Activated CD8-positive, alpha-beta memory T cell treated with anti-CD3 and anti-CD28 coated beads, Interleukin-2, amount 10 ng/mL, durations not matched to agents 7 days and 5 days (primary cell): Measurements from ENCODE around the gene UBE2L3. TPM values are rescaled to one million over a fixed set of nuclear protein-coding genes. Genes with fewer than 3 reads are reported as not detected.
A peak's percentile ranks its signal among the peaks of the same experiment; 100 is the strongest.
"Not testable (repeated sequence)": the region's sequence is repeated elsewhere in the genome, so short reads cannot be mapped to it uniquely, and the experiment has no call there.

ENCODE experiments used
- ATAC-seq: fragments of 150-1000 bp; cut with Tn5 transposase; one replicate; pipeline ENCODE4 v1.10.0; 2021; ENCODE audit warnings: moderate library complexity
- CTCF ChIA-PET: fragments of 350-600 bp; sonication (Branson Sonifier 250); formaldehyde crosslinking; loops from one replicate; lab custom pipeline; 2021; ENCODE audit warnings: antibody characterized with exemption; lab: Charles Lee
- DNase-seq: peaks from one replicate; pipeline ENCODE4 v3.0.0-alpha.2; 2020
- H3K27ac Mint-ChIP-seq: one replicate; pipeline ENCODE4 v1.8.0; 2021; ENCODE audit warnings: mild to moderate bottlenecking, mixed read lengths
- H3K27me3 Mint-ChIP-seq: one replicate; pipeline ENCODE4 v1.8.0; 2021; ENCODE audit warnings: mixed read lengths
- H3K36me3 Mint-ChIP-seq: one replicate; pipeline ENCODE4 v1.8.0; 2021; ENCODE audit warnings: mild to moderate bottlenecking, mixed read lengths
- H3K4me1 Mint-ChIP-seq: one replicate; pipeline ENCODE4 v1.8.0; 2021; ENCODE audit warnings: mixed read lengths
- H3K4me3 Mint-ChIP-seq: one replicate; pipeline ENCODE4 v1.8.0; 2021; ENCODE audit warnings: mild to moderate bottlenecking, moderate library complexity, mixed read lengths
- H3K9me3 Mint-ChIP-seq: one replicate; pipeline ENCODE4 v1.8.0; 2022; ENCODE audit warnings: low read depth, mixed read lengths
- total RNA-seq, 2 experiments: library from RNA; stranded (reverse); gene quantifications; one replicate each; pipeline ENCODE4 v1.2.3, GENCODE V29; 2021

Gene UBE2L3
- total RNA-seq, result 10 to 100 TPM; 57.3 to 67.8 TPM

- DNase-seq, result peak; percentile 91
- Mint-ChIP-seq H3K27ac (peak within 1 kb of the TSS; percentile 93), H3K36me3 (peaks cover 22% of the 10 kb centered on the region), H3K4me1 (peaks cover 40% of the 10 kb centered on the region), H3K4me3 (peak within 1 kb of the TSS; percentile 97), H3K27me3 (no peaks in the 10 kb centered on the region), H3K9me3 (no peaks in the 10 kb centered on the region)
- ATAC-seq, result peak; percentile 72
- CTCF ChIA-PET, result interaction anchor here (0.9 to 4.4 kb wide), 3 partner anchors 50 to 74 kb away, joined by 4 to 27 read pairs (median 20); partner anchors contain the start of genes SDF2L1 and YDJC
These were observed at the start of gene UBE2L3 for GRCh38 chr22:21567456-21568346. Gene UBE2L3, plus strand, starts transcription at chr22:21567714. Its CDS starts 31 bp downstream, at chr22:21567745.

GRCh38 chr22:21526705-21527500 is 40.6 kb upstream of the UBE2L3 start:
- CTCF ChIA-PET, H3K36me3 Mint-ChIP-seq, H3K4me3 Mint-ChIP-seq, H3K27ac Mint-ChIP-seq, DNase-seq, H3K4me1 Mint-ChIP-seq, ATAC-seq, H3K27me3 Mint-ChIP-seq, H3K9me3 Mint-ChIP-seq: not testable (repeated sequence)

GRCh38 chr22:21531525-21531924 is 36.0 kb upstream of the UBE2L3 start:
- H3K27me3 Mint-ChIP-seq, DNase-seq, ATAC-seq, H3K36me3 Mint-ChIP-seq, CTCF ChIA-PET, H3K4me3 Mint-ChIP-seq, H3K27ac Mint-ChIP-seq, H3K9me3 Mint-ChIP-seq, H3K4me1 Mint-ChIP-seq: not testable (repeated sequence)

DNA sequence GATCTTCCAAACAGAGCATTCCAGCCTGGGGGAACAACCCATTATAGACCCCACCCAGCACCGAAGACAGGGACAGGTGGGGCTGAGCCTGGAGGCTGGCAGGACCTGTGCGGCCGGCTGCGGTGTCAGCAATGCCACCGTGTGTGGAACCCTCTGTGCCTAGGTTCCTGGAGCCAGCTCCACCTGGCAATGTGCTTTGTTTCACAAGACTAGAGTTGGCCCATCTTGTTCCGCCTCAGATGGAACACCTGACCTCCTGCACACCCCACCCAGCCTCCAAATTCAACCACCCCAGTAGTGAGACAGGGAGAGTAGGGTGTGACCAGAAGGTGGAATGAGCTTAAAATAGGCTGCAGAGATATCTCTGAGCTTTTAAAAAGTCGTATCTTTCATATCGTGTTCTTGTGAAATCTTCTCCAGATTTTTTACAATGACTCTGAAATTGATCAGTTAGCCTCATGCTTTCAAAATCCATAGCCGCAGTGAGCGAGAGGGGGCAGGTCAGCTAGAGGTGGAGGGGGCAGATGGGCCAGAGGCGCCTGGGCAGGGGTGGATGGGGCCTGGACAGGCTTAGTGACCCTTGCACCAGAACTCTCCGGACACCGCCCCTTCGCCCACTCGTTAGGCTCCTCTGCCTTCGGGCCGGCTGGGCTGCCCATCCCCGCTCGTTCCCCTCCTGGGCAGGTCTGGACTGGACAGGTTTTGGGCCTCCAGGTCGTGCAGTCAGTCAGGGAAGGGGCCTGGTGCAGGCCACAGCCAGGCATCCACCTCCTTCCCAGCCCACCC is 34.5 kb upstream of the UBE2L3 start:
- H3K36me3 Mint-ChIP-seq, DNase-seq, CTCF ChIA-PET, H3K9me3 Mint-ChIP-seq, H3K4me1 Mint-ChIP-seq, H3K4me3 Mint-ChIP-seq, ATAC-seq, H3K27me3 Mint-ChIP-seq, H3K27ac Mint-ChIP-seq: not testable (repeated sequence)

DNA sequence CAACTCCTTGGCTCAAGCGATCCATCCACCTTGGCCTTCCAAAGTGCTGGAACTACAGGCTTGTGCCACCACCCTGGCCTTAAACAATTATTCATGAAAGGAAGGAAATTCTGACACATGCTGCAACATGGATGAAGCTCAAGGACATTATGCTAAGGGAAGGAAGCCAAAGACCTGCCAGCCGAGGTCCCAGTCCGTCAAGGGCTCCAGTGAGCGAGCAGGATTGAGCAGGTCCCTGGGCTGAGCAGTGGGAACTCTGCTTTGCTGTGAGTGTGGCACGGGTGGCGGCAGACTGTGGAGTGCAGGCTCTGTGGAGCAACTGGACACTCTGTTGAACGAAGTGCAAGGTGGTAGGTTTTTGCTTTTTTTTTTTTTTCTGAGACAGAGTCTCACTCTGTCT is 27.7 kb upstream of the UBE2L3 start:
- DNase-seq, H3K4me3 Mint-ChIP-seq, H3K4me1 Mint-ChIP-seq, H3K27ac Mint-ChIP-seq, ATAC-seq, H3K27me3 Mint-ChIP-seq, CTCF ChIA-PET, H3K9me3 Mint-ChIP-seq, H3K36me3 Mint-ChIP-seq: not testable (repeated sequence)

DNA sequence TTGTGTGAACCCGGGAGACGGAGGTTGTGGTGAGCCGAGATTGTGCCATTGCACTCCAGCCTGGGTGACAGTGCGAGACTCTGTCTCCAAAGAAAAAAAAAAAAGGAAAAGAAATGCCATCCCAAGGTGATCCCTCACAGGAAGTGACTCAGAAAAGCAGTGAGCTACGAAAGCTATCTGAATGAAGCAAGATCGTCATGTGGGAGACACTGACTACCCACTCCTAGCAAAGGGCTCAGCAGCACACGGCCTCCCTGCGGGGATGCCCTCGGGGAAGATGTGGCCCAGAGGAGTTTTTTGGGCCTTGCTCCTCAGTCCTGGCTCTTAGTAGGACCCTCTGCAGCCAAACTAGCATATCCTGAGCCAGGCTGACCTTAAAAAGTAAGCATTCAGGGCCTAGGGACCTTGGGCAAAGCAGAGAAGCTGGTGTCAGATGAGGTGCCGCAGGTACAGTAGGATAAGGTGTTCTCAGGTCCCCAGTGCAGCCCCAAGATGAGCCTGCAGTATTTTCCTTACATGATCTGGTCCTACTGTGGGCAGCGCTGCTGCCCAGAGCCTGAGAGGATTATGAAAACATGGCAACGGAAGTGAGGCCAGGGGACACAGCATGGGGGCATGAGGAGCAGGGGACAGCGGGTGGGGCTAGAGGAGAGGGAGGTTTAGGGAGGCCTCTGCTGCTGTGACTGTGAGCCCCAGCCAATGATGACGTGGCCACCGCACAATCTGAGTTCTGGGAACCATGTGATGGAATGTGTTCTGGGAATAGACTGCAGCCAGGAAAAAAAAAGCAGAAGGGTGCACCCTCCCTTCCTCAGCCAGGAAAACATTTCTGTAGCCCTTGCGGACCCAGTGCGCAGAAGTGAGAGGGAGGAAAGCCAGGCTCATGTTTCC is 22.8 kb upstream of the UBE2L3 start:
- H3K9me3 Mint-ChIP-seq, H3K4me3 Mint-ChIP-seq, H3K27me3 Mint-ChIP-seq, H3K27ac Mint-ChIP-seq, CTCF ChIA-PET, H3K4me1 Mint-ChIP-seq, ATAC-seq, H3K36me3 Mint-ChIP-seq, DNase-seq: not testable (repeated sequence)

- DNase-seq, H3K36me3 Mint-ChIP-seq, H3K9me3 Mint-ChIP-seq, H3K4me3 Mint-ChIP-seq, CTCF ChIA-PET, H3K4me1 Mint-ChIP-seq, H3K27ac Mint-ChIP-seq, H3K27me3 Mint-ChIP-seq: not testable (repeated sequence)
- ATAC-seq, result peak; percentile 52
These were observed 18.0 kb upstream of the UBE2L3 start for GRCh38 chr22:21549558-21549957.

DNA sequence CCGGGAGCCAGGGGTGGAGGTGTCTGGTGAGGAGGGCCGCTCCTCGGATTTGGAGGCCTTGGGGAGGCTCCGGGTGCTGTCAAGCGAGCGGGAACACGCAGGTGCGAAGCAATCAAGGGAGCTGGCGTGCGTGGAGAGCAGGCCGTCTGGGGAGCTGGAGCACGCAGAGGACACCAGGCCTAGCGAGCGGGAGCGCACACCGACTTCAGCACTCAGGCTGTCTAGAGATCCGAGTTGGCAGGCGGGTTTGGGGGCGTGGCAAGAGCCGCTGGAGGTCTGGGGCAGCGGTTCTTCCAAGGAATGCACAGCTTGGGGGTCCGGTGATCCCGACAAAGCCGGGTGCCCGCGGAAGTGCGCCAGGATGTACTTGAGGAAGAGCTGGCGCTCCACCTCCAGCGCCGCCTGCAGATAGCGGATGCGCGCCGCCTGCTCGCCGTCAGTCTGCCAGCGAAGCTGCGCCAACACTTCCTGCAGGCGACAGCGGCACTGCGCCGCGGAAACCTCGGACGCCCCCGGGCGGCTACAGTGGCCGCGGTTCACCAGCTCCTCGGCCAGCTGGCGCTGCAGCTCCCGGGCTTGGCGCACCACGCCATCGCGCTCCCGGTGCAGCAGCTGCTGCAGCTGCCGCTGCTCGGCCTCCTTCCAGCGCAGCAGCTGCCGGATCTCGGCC is 17.4 kb upstream of the UBE2L3 start:
- H3K4me1 Mint-ChIP-seq, H3K36me3 Mint-ChIP-seq, H3K27ac Mint-ChIP-seq, CTCF ChIA-PET, DNase-seq, H3K27me3 Mint-ChIP-seq, H3K4me3 Mint-ChIP-seq, H3K9me3 Mint-ChIP-seq: not testable (repeated sequence)
- peak; percentile 79 for ATAC-seq

- CTCF ChIA-PET, H3K4me1 Mint-ChIP-seq, H3K27ac Mint-ChIP-seq, H3K27me3 Mint-ChIP-seq, H3K9me3 Mint-ChIP-seq, H3K36me3 Mint-ChIP-seq, DNase-seq, H3K4me3 Mint-ChIP-seq: not testable (repeated sequence)
- peak; percentile 28 for ATAC-seq
These were observed 16.9 kb upstream of the UBE2L3 start for GRCh38 chr22:21550678-21551047.

GRCh38 chr22:21551361-21551760 is 16.2 kb upstream of the UBE2L3 start, which contains the start of gene RIMBP3C:
Gene RIMBP3C, minus strand, starts transcription at chr22:21551461. Its CDS starts 485 bp downstream, at chr22:21550976.
- H3K4me1 Mint-ChIP-seq, H3K4me3 Mint-ChIP-seq, DNase-seq, H3K27ac Mint-ChIP-seq, H3K36me3 Mint-ChIP-seq, H3K9me3 Mint-ChIP-seq, CTCF ChIA-PET, H3K27me3 Mint-ChIP-seq, ATAC-seq: not testable (repeated sequence)

DNA sequence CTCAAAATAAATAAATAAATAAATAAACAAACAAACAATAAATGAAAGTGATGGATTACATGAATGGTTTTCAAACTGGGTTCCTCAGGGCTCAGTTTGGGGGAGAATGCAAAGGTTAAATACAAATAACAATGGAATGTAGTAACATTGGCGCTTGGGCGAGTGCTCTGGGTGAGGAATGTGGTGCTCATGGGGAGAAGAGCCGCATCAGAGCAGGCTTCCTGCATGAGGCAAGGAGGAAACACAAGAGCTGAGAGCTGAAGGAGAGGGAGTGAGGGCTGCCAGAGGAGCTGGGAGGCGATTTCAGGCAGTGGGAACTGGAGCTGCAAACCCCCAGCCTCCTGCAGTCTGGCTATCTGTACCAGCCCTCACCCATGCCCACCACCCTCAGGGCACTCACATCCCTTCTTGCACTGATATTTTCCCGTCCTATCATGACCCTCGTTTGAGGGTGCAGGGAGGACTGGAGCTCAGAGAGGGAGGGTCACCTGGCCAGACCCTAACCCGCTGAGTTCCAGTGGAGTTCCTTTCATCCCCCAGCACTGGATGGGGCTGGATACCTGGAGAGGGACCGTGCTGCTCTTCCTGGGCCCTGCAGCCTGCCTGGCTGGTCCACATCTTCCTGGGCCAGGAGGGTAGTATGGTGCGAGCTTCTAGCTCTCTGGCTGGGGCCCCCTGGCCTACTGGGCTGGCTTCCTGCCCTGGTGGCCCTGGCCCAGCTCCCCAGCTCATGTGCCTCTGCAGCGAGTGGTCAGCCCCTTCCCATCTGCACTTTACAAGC is 8.0 kb upstream of the UBE2L3 start:
- CTCF ChIA-PET, DNase-seq, H3K9me3 Mint-ChIP-seq, ATAC-seq, H3K27me3 Mint-ChIP-seq, H3K36me3 Mint-ChIP-seq, H3K27ac Mint-ChIP-seq, H3K4me1 Mint-ChIP-seq, H3K4me3 Mint-ChIP-seq: not testable (repeated sequence)
